HG03558 (cell line): ENCODE measurements around the gene OR2V1.
"Not testable (repeated sequence)": the region's sequence is repeated elsewhere in the genome, so short reads cannot be mapped to it uniquely, and the experiment has no call there.

Source experiments
- ATAC-seq: cut with Tn5 transposase; IDR thresholded peaks from one replicate; pipeline ENCODE4 v1.9.1; 2021; ENCODE audit warnings: moderate number of reproducible peaks; ENCODE audit not compliant: unreplicated experiment; ENCODE audit errors: extremely low read depth

OR2V1 gene

DNA sequence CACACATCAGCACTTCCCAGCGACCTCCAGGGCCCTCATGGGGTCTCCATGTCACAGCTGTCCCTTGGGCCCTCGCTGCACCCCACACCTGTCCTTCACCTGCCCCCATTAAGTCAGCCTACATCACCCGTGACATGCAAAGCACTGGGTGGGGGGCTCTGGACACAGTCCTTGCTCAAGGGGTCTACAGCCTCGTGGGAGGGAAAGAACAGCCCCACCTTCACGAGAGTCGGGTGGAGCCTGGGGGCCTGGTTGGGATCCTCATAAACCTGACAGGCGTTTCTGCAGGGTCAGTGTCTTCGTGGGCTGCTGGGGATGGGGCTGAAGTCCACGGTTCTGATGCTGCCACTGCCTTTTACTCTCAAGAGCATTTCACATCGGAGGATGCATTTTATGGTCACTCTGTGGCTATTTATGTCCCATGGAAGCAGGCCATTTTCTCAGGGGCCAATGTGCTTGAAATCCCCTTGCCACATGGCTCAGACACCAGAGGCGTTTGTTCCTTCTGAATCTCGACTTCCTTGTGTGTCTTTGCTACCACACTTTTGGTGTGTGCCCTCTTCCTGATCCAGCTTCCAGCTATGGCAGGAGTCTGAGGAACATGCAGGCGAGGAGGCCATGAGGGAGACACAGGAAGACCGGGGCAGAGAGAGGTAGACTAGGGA, at the start of gene OR2V1:
Gene OR2V1 (minus strand): TSS at position 338 of the 665 bp plus-strand sequence. CDS start 5,865 bp downstream, outside the sequence.
- ATAC-seq = no peak

DNA sequence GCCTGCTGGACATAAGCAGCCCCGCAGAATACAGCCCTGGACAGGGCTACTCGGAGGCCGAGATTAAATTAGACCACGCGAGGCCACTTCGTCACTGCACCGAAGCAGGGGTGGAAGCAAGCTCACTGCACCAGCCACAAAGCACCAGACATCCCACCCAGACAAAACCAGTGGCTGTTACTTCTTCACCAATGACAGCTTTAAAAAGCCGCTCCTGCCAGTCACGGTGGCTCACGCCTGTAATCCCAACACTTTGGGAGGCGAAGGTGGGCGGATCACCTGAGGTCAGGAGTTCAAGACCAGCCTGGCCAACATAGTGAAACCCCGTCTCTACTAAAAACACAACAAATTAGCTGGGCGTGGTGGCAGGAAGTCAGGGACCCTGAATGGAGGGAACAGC, 46.6 kb upstream of the OR2V1 start:
- ATAC-seq = not testable (repeated sequence)

DNA sequence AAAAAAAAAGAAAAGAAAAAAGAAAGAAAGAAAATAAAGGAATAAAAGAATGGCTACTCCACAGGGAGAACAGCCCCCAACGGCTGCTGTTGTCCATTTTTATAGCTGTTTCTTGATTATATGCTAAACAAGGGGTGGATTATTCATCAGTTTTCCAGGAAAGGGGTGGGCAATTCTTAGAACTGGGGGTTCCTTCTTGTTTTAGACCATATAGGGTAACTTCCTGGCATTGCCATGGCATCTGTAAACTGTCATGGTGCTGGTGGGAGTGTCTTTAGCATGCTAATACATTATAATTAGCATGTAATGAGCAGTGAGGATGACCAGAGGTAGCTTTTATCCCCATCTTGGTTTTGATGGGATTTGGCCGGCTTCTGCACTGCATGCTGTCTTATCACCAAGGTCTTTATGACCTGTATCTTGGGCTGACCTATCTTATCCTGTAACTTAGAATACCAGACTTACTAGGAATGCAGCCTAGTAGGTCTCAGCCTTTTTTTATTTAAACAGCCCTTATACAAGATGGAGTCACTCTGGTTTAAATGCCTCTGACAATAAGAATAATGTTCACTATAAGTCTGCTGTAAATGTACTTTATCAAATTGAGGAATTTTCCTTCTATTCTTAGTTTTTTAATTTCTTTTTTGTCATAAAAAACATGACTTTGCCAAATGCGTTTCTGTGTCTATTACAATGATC, 45.4 kb upstream of the OR2V1 start:
- no peak for ATAC-seq

GRCh38 chr5:181173420-181174342, 42.7 kb upstream of the OR2V1 start:
- ATAC-seq = no peak

- ATAC-seq = no peak
Measured at GRCh38 chr5:181173027-181173419, 42.1 kb upstream of the OR2V1 start.

DNA sequence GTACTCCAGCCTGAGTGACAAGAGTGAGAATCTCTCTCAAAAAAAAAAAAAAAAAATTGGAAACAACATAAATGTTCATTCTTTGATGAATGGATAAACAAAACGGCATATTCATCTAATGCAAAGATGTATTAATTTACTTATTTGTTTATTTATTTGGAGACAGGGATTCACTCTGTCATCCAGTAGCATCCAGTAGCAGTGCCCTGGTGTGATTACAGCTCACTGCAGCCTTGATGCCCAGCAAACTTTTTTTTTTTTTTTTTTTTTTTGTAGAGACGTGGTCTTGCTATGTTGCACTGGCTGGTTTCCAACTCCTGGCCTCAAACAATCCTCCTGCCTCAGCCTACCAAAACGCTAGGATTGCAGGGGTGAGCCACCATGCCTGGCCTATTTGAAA, 40.8 kb upstream of the OR2V1 start:
- no peak for ATAC-seq

DNA sequence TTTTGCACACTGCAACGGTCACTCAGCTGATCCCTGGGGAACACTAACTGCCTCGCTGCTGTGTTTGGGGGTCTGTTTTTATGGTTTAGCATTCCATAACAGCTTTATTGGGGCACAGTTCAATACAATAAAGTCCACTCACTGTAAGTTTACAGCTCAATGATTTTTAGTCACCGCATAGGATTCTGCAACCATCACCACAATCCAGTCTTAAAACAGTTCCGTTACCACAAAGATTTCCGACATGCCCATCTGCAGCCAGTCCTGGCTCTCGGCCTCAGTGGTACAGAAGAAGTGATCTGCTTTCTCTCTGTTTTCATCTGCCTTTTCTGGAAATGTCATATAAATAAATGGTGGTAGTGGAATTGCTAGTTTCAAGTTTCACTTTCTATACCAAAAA, 40.0 kb upstream of the OR2V1 start:
- no peak for ATAC-seq

DNA sequence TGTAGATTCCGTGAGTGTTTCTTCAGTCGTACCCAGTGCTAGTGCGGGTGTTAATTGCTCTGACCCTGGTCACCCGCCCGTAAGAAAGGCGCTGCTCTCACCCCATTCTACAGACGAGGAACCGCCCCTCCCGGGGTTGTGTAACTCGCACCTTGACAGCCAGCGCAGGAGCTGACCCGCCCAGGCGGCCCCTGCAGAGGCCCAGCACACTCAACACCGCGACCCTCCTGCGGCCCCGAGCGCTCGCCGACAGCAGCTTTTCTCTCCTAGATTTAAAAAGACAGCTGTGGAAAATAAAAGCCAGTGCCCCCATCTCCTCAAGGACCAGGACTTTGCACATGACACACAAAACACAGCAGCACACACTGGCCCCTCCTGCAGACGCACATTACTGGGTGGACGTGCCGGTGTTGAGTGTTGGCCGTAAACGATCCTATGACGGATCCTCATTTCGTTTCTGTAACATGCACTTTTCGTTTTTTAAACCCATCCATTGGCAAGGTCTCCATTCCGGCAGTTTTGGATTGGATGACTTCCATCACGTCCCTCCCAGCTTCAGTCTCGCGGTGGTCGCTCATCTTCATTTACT, 39.4 kb upstream of the OR2V1 start:
- no peak for ATAC-seq

GRCh38 chr5:181169459-181170236, 38.7 kb upstream of the OR2V1 start:
- not testable (repeated sequence) for ATAC-seq

DNA sequence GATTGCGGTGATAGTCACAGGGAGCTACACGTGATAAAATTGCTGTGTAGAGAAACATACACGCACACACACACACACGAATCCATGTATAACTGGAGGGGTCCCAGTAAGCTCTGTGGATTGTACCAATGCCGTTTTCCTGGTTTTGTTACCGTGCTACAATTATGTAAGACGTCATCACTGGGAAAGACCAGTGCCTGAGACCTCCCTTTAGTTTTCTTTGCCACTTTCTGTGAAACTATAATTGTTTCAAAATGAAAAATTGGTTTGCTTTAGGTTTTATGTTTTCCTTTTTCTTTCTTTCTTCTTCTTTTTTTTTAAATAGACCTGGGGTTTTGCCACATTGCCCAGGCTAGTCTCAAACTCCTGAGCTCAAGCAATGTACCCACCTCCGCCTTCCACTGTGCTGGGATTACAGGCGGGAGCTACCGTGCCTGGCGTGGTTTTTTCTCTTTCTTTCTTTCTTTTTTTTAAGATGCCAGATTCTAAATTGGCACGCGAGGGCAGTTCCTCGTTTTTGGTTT, 37.7 kb upstream of the OR2V1 start:
- no peak for ATAC-seq

DNA sequence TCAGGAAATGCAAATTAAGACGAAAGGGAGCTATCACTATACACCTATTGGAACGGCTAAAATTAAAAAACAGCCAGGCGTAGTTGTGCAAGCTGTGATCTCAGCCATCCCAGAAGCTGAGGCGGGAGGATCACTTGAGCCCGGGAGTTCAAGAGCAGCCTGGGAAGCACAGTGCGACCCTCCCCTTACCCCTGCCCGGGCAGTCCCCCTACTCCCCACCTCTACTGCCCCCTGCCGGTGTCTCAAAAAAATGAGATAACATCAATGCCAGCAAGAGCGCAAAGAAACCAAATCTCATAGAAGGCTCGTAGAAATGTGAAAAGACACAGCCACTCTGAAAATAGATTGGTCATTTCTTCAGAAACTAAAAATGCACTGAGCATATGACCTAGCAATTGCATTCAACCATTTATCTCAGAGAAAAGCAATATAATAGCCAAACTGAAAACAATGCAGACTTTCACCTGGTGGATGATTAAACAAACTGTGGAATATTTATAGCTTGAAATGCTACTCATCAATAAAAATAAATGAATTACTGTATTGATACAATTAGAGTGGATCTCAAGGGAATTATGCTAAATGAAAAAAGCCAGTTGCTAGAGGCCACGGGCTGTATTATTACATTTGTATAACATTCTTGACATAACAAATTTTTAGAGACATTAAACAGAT, 37.0 kb upstream of the OR2V1 start:
- ATAC-seq = no peak

- ATAC-seq = no peak
Measured at GRCh38 chr5:181166812-181167733, 36.1 kb upstream of the OR2V1 start.

DNA sequence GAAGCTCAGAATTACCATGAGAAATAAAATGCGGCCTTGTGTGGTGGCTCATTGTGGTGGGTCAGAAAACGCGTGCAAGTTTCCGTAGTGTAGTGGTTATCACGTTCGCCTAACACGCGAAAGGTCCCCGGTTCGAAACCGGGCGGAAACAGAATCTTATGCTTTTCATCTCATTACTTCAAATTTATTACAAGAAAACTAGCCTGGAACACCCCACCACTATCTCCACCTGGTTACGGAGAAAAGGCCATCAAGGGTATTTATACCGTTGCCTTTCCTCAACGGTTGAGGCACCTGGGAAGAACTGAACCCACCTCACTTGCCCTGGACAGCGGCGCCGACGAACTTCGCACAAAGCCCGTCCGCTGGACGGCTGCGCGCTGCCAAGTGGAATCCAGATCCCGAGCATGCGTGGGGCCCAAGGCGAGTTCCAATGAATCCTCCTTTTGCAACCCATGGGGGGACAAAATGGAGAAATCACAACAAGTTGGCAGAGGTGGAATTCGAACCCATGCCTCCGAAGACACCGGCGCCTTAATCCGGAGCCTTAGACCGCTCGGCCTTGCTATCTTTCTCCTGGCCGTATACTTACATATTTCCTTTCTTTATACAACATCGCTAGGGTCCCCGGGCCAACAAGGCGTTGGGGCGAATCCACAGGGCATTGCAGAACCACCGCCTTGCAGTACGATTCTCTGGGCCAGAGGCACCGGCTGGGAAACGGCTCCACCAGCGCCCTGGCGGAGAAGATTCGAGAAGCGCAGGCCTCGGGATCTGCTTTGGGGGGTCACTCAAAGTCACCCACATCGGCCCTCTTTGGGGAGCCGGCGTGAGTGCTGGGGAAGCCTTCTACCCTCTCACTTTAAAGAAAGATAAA, 33.3 kb upstream of the OR2V1 start:
- ATAC-seq = no peak

DNA sequence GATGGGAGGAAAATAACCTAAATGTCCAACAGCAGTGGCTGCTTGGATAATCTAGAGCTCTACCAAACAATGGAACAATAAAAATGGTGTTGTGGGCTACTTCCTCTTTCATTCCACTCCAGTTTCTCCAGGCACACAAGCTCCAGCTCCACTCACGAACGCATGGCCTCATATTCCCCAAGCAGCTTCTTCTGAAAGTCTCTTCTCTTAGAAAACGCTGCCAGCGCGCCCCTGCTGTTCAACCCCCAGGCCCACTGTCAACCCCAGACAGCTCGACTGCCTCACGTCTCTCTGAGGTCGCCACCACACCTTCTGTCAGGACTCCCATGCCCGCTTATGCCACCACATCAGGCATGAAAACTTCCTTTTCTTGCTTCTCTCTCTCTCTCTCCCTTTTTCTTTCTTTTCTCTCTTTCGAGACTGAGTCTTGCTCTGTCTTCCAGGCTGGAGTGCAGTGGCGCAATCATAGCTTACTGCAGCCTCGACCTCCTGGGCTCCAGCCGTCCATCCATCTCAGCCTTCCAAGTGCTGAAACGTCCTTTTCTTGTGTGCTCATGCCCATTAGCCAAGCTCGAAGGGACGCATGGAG, 32.6 kb upstream of the OR2V1 start:
- ATAC-seq = no peak

- no peak for ATAC-seq
Measured at GRCh38 chr5:181161534-181162175, 30.7 kb upstream of the OR2V1 start.
